Epithelial cell of prostate (primary cell): ENCODE measurements around the gene SDHB.
A peak's percentile ranks its signal among the peaks of the same experiment; 100 is the strongest.

Experiments used
- DNase-seq: peaks from one replicate; pipeline ENCODE4 v3.0.0-alpha.2; 2011; ENCODE audit warnings: low read depth, low spot score
- H3K27ac ChIP-seq: fragments of 450-650 bp; 2 replicates; pipeline ENCODE4 v1.5.1; 2017; ENCODE audit warnings: mild to moderate bottlenecking

Gene SDHB

DNA sequence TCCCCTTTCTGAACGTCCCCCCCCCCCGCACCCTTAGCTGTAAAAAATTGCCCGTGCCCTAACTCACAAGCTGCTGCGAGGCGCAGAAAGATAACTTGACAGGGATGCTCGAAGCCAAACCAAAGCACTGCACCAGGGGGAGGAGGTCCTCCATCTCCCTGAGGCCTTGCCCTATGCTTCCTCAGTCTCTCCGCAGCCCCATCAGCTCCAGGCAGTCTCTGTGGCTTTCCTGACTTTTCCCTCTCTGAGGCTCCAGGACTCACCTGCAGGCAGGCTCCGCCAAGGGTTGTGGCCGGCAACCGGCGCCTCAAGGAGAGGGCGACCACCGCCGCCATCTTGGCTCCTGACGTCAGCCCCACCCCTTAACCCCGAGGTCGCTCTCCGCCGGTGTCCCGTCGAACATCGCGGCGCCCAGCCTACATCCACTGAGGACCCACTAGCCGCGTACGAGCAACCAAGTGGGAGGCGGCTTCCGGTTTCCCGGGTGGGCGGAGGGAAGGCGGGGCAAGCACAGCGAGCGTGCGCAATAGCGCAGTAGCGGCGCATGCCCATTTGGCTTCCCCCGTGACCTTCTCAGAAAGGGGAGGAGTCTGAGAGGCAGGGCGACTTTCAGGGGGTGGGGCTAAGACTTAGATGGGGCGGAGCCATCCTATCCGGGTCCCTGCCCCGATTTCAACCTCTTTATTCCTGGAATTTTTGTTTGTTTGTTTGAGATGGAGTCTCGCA is at the start of gene SDHB:
SDHB (minus strand) TSS at position 348 of the 726 bp plus-strand sequence; CDS start at position 335, 13 bp downstream.
- H3K27ac ChIP-seq = peak within 1 kb of the TSS; percentile 46
- DNase-seq = peak; percentile 82

DNA sequence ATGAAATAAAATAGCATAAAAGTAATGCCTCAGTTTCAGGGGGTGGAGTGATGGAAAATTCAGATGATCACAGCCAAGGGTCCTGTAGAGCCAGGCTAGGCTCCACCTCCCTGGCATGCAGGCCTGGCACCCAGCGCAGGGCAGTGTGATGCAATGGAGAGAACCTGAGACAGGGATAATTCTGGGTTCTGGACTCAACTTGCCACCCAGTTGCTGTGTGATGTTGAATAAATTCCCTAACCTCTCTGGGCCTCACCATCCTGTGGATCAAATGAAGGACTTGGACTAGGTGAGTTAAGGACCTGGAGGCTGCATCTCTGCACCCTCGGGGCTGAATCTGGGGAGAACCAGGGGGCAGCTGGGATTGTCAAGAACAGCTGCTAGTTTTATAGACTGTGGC is 48.4 kb upstream of the SDHB start:
- no peak overlapping the region for H3K27ac ChIP-seq
- no peak for DNase-seq

GRCh38 chr1:17101261-17101660 is 47.4 kb upstream of the SDHB start:
- DNase-seq = no peak
- no peak overlapping the region for H3K27ac ChIP-seq

GRCh38 chr1:17099616-17100340 is 45.9 kb upstream of the SDHB start:
- no peak overlapping the region for H3K27ac ChIP-seq
- no peak for DNase-seq

GRCh38 chr1:17098446-17099317 is 44.9 kb upstream of the SDHB start:
- peak overlapping the region; percentile 24 for H3K27ac ChIP-seq
- no peak for DNase-seq

GRCh38 chr1:17097787-17098186 is 44.0 kb upstream of the SDHB start:
- DNase-seq = no peak
- H3K27ac ChIP-seq = peak overlapping the region; percentile 24

DNA sequence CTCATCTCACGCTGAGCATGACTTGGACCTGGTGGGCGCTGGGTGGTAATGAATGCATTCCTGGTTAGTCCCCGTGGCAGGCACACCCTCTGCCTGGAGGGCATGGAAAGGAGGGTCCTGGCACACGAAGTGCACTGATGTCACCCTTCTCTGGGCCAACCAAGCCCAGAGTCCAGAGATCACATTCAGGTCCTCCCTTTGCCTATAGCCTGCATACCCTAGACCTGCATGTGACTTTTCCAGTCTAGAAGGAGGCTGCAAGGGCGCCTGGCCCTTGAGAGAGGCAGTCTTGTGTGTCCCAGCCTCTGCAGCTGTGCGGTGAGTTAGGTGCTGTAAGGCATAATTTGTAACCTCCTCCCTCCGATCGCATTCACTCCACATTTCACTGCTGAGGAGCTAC is 43.3 kb upstream of the SDHB start:
- no peak for DNase-seq
- H3K27ac ChIP-seq = no peak overlapping the region

GRCh38 chr1:17096584-17096983 is 42.8 kb upstream of the SDHB start:
- H3K27ac ChIP-seq = no peak overlapping the region
- DNase-seq = no peak

DNA sequence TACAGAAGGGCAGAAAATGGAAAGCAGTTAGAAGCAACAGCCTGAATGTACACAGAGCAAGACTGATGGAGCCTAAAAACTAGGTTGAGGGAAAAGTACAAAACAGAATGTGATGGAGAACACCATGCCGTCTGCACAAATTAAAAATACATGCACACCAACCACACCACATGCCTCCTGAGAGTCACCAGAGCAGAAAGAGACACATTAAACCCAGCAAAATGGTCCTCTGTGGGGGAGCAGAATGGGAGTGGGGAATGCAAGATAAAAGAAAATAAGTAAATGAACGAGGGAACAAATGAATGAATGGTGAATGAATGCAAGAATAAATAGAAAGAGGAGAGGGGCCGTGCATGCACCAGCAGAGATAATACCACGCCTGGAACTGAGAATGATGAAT is 41.3 kb upstream of the SDHB start:
- no peak overlapping the region for H3K27ac ChIP-seq
- no peak for DNase-seq

GRCh38 chr1:17094664-17095063 is 40.8 kb upstream of the SDHB start:
- no peak overlapping the region for H3K27ac ChIP-seq
- DNase-seq = no peak

DNA sequence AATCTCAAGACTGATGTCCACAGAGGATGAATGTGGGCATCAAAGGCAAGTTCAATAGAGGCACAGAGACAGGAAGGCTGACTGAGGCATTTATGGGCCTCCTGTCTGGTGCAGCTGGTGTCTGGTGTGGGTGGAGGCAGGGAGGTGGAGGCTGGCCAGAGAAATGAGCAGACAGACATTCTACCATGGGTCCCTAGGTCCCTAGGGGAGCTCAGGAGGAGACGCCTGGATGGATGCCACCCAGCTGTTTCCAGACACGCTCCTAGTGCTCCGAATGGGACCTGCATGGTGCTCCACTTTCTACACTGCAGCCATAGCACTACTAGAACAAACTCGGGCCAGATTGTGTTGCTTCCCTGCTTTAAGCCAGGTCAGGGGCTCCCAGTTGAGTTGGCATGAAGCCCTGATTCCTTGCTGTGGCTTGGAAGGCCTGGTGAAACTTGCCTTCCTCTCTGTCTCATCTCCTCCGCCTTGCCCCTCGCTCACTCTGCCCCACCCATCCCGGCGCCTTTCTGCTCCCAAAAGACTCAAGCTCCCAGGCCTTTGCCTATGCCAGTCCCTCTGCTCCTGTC is 40.1 kb upstream of the SDHB start:
- DNase-seq = no peak
- no peak overlapping the region for H3K27ac ChIP-seq

GRCh38 chr1:17091252-17091651 is 37.4 kb upstream of the SDHB start:
- no peak overlapping the region for H3K27ac ChIP-seq
- DNase-seq = no peak

DNA sequence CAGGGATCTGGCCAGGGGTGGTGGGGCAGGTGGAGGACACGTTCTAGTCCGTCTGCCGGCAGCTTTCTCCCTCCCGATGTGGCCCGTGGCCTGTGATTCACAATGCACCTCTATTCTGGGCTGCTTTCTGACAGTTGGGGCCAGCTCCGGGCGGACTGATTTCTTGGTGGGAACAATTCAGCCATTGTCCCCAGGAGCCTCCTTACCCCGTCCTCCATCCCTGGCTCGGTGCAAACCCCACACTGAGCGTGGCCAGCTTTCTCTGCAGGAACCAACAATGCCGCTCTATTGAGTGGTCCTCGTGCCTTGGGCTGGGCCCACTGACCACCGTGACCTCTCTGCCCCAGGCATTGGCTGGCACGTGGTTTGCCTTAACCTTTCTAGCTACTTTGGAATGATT is 35.7 kb upstream of the SDHB start:
- H3K27ac ChIP-seq = no peak overlapping the region
- no peak for DNase-seq

- H3K27ac ChIP-seq = no peak overlapping the region
- no peak for DNase-seq
These were observed 32.9 kb upstream of the SDHB start for GRCh38 chr1:17086751-17087150.

DNA sequence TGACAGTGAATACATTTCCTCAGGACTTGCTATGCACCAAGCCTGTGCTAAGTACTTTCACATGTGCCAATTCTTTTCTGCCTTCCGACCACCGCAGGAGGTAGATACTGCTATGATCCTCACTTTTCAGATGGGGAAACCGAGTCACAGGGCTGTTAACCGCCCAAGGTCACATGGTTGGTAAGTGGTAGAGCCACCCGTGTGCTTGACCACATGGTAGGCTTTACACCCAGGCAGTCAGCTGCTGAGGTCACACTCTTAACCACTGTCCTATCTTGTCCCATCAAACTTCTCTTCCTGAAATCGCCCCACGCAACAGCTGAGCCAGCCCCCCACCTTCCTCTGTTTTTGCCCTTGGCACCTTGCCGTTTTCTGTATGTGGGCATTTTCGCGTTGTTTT is 31.0 kb upstream of the SDHB start:
- DNase-seq = no peak
- H3K27ac ChIP-seq = no peak overlapping the region

DNA sequence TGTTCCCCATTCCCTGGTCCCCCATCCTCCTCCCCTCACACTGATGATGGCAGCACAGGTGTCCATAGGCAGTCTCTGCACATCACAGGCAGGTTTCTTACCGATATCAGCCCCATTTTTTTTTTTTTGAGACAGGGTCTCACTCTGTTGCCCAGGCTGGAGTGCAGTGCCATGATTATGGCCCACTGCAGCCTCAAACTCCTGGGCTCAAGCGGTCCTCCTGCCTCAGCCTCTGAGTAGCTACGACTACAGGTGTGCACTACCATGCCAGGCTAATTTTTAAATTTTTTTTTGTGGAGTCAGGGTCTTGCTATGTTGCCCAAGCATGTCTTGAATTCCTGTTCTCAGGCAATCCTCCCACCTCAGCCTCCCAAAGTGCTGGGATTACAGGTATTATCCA is 28.9 kb upstream of the SDHB start:
- no peak for DNase-seq
- no peak overlapping the region for H3K27ac ChIP-seq

GRCh38 chr1:17081439-17081838 is 27.6 kb upstream of the SDHB start:
- DNase-seq = no peak
- no peak overlapping the region for H3K27ac ChIP-seq

GRCh38 chr1:17080880-17081279 is 27.0 kb upstream of the SDHB start:
- no peak overlapping the region for H3K27ac ChIP-seq
- no peak for DNase-seq

- no peak overlapping the region for H3K27ac ChIP-seq
- no peak for DNase-seq
These were observed 26.4 kb upstream of the SDHB start for GRCh38 chr1:17080085-17080759.
